OCI-LY7 (cell line): Measurements from ENCODE around the gene CTBP2. TPM values are rescaled to one million over a fixed set of nuclear protein-coding genes. Genes with fewer than 3 reads are reported as not detected.

Source experiments
- BruUV-seq: library from RNA; stranded (reverse); fragments of 400-500 nt; replicated peaks from 2 replicates; lab custom pipeline; 2021; lab: Mats Ljungman, UMichigan
- CTCF ChIA-PET: fragments of 300-600 bp; sonication (Branson Sonifier 250); formaldehyde crosslinking; loops from one replicate; lab custom pipeline; 2022; ENCODE audit warnings: antibody characterized with exemption; ENCODE audit not compliant: unreplicated experiment; lab: Charles Lee
- POLR2A ChIA-PET: fragments of 300-600 bp; sonication (Branson Sonifier 250); formaldehyde crosslinking; loops from one replicate; lab custom pipeline; 2022; ENCODE audit warnings: antibody characterized with exemption; lab: Charles Lee
- DNase-seq: peaks from one replicate; pipeline ENCODE4 v3.0.0-alpha.2; 2015; ENCODE audit warnings: low spot score
- H2AFZ ChIP-seq: fragments of 200-600 bp; sonication (generic), shearing (Covaris generic); 2 replicates; pipeline ENCODE4 v1.6.1; 2014; ENCODE audit warnings: mild to moderate bottlenecking, antibody characterized with exemption, low read length, moderate library complexity
- H3K27ac ChIP-seq: fragments of 200-600 bp; sonication (generic); 2 replicates; pipeline ENCODE4 v1.5.1; 2014; ENCODE audit warnings: mixed run types, low read depth, mild to moderate bottlenecking, moderate library complexity, low read length, inconsistent platforms; ENCODE audit not compliant: poor library complexity, severe bottlenecking
- H3K36me3 ChIP-seq: fragments of 200-600 bp; sonication (generic); 2 replicates; pipeline ENCODE4 v1.6.1; 2014; ENCODE audit warnings: mild to moderate bottlenecking, antibody characterized with exemption, low read length, moderate library complexity, mixed read lengths; ENCODE audit not compliant: insufficient read depth
- H3K4me1 ChIP-seq: fragments of 200-600 bp; sonication (generic); 2 replicates; pipeline ENCODE4 v1.5.1; 2014; ENCODE audit warnings: mild to moderate bottlenecking, low read length; ENCODE audit not compliant: insufficient read depth, poor library complexity, severe bottlenecking
- H3K4me2 ChIP-seq: fragments of 200-600 bp; sonication (generic); 2 replicates; pipeline ENCODE4 v1.6.1; 2014; ENCODE audit warnings: mild to moderate bottlenecking, low read length
- H3K4me3 ChIP-seq: fragments of 200-600 bp; sonication (generic); 2 replicates; pipeline ENCODE4 v1.5.1; 2014; ENCODE audit warnings: mild to moderate bottlenecking, low read depth, low read length; ENCODE audit not compliant: poor library complexity, severe bottlenecking
- H3K79me2 ChIP-seq: fragments of 200-600 bp; sonication (generic); 2 replicates; pipeline ENCODE4 v1.6.1; 2016; ENCODE audit warnings: low read depth, mild to moderate bottlenecking, low read length, moderate library complexity, mixed read lengths; ENCODE audit not compliant: insufficient read depth
- H3K9me2 ChIP-seq: fragments of 200-600 bp; sonication (generic); 2 replicates; pipeline ENCODE4 v1.6.1; 2016; ENCODE audit warnings: mild to moderate bottlenecking, low read length, mixed read lengths; ENCODE audit not compliant: insufficient read depth
- H3K9me3 ChIP-seq: fragments of 200-600 bp; sonication (generic); 2 replicates; pipeline ENCODE4 v1.6.1; 2014; ENCODE audit warnings: mild to moderate bottlenecking, mixed run types, low read length, mixed read lengths
- H4K20me1 ChIP-seq: fragments of 200-600 bp; sonication (generic); 2 replicates; pipeline ENCODE4 v1.6.1; 2014; ENCODE audit warnings: mild to moderate bottlenecking, antibody characterized with exemption, low read length, moderate library complexity, mixed read lengths; ENCODE audit not compliant: insufficient read depth
- EZH2phosphoT487 ChIP-seq: fragments of 200-600 bp; sonication (generic); IDR thresholded peaks from 2 replicates; pipeline ENCODE4 v1.6.1; 2018; ENCODE audit warnings: low read depth, borderline replicate concordance, mild to moderate bottlenecking, mixed run types, antibody characterized with exemption, low read length, moderate library complexity, mixed read lengths
- intact Hi-C: fragments of 100-400 bp; cut with micrococcal nuclease; formaldehyde crosslinking; loops from one replicate; pipeline ENCODE4 v1.10.0; 2022; ENCODE audit not compliant: unreplicated experiment
- total RNA-seq, 2 experiments: library from RNA; depleted of rRNA in 1 of 2; stranded (reverse); fragments of >200 nt in 1 of 2; shearing (Covaris generic) in 1 of 2; gene quantifications; 2 replicates each; pipeline ENCODE4 v1.2.3, GENCODE V29; 2014 to 2022
- TF ChIP-seq, protein P1 (sequence below): fragments of 200-600 bp; sonication (generic); conservative IDR thresholded peaks from 2 replicates; pipeline ENCODE4 v1.5.1; 2014; ENCODE audit warnings: mild to moderate bottlenecking, antibody characterized with exemption, low read length, moderate library complexity, mixed read lengths

Gene CTBP2
- total RNA-seq, 2 experiments from 2014 or later: not detected

DNA sequence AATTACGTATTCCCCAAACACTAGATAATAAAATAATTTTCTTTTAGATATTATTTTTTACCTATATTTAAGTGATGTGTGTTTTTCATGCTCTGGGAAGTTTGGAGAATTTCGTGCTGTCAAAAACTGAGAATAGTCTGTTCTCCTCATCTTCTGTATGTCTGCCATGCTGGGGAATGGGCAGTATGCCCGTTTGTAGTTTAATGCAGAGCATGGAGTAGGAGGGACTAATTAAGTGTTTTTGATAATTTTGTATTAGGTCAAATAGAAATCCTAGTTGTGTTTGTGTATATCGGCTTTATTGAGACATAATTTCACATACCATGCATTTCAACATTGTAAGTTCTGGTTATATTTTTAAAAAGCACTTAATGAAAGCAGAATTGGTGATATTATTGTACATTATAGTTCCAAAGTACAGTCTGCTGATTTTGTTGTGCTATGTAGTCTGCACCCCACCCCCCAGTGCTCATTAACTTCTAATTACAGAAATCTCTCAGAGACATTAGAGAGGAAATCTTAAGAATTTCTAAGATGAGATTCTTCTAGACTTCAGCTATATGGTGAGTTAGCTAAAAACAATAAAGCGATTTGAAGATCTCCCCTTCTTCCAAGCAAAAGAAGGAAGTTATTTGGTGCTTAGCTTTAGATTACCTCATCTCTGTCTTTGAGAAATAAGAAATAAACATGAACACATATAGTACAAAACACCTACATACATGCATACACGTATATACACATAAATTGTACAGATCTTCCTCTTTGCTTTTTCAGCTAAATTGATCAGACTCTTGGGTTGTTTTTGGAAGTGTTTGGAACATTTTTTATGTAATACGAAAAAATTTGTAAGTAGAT lies 196.3 kb downstream of the CTBP2 start:
- Histone ChIP-seq H3K4me3 (no peak overlapping the region), H3K9me2 (no peaks in the 10 kb centered on the region), H2AFZ (no peak overlapping the region), H3K4me1 (no peaks in the 10 kb centered on the region), H4K20me1 (peaks cover 12% of the 10 kb centered on the region; the same call in 1 of the 2 replicates), H3K79me2 (peaks cover 28% of the 10 kb centered on the region; the same call in 1 of the 2 replicates), H3K9me3 (no peaks in the 10 kb centered on the region), H3K27ac (no peak overlapping the region), H3K4me2 (no peak overlapping the region), H3K36me3 (peaks cover 33% of the 10 kb centered on the region)
- no TSS peak for BruUV-seq
- TF ChIP-seq, protein P1, sequence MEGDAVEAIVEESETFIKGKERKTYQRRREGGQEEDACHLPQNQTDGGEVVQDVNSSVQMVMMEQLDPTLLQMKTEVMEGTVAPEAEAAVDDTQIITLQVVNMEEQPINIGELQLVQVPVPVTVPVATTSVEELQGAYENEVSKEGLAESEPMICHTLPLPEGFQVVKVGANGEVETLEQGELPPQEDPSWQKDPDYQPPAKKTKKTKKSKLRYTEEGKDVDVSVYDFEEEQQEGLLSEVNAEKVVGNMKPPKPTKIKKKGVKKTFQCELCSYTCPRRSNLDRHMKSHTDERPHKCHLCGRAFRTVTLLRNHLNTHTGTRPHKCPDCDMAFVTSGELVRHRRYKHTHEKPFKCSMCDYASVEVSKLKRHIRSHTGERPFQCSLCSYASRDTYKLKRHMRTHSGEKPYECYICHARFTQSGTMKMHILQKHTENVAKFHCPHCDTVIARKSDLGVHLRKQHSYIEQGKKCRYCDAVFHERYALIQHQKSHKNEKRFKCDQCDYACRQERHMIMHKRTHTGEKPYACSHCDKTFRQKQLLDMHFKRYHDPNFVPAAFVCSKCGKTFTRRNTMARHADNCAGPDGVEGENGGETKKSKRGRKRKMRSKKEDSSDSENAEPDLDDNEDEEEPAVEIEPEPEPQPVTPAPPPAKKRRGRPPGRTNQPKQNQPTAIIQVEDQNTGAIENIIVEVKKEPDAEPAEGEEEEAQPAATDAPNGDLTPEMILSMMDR: no peak
- no peak for TF ChIP-seq EZH2phosphoT487
- CTCF ChIA-PET: no interaction called here
- intact Hi-C loops: no loop called here
- POLR2A ChIA-PET: no interaction called here
- DNase-seq: no peak

DNA sequence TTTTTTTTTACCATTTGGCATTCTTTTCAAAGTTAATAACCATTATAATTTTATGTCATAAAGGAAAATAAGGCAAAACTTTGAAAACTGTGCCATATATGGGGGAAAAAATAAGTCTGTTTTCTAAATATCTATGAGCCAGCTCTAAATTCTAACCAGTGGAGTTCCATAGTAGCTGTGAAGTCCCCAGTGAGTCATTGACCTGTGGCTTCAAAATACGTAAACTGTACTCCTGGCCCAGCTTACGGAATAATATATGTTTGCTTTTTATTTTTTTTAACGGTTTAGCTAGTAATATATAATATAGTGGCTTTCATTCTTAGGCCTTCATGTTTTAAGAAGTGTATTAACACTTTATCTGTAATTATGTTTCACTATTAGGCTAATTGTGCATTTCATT lies 197.9 kb downstream of the CTBP2 start:
- Histone ChIP-seq H2AFZ (no peak overlapping the region), H3K79me2 (peaks cover 45% of the 10 kb centered on the region; the same call in 1 of the 2 replicates), H3K4me3 (no peak overlapping the region), H3K9me3 (no peaks in the 10 kb centered on the region), H3K36me3 (peaks cover 16% of the 10 kb centered on the region; the same call in 1 of the 2 replicates), H3K27ac (no peak overlapping the region), H4K20me1 (peaks cover 15% of the 10 kb centered on the region; the same call in 1 of the 2 replicates), H3K4me2 (no peak overlapping the region), H3K4me1 (peaks cover 3% of the 10 kb centered on the region), H3K9me2 (no peaks in the 10 kb centered on the region)
- TF ChIP-seq EZH2phosphoT487: no peak
- TF ChIP-seq, protein P1: no peak
- ChIA-PET POLR2A (interaction anchor here (1.3 to 2.0 kb wide), 3 partner anchors 8 to 10 kb away, joined by 3 to 7 read pairs (median 4); no protein-coding TSS in a partner anchor), CTCF (no interaction called here)
- no peak for DNase-seq
- BruUV-seq: no TSS peak
- intact Hi-C loops: no loop called here

DNA sequence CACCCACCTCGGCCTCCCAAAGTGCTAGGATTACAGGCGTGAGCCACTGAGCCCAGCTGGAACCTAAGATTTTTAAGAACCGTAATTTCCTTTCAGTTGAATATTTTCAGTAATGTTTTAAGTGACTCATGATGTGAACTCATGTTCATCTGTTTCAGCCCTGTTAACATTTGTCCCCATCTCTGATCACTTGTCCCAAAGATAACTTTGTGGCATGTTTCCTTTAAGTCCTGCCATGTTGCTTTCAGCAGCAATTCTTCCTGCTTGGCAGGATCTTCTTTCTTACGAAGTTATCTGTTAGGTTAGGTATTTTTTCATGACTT lies 199.2 kb downstream of the CTBP2 start:
- Histone ChIP-seq H4K20me1 (peaks cover 23% of the 10 kb centered on the region; the same call in 1 of the 2 replicates), H3K4me2 (no peak overlapping the region), H3K79me2 (peaks cover 52% of the 10 kb centered on the region; the same call in 1 of the 2 replicates), H2AFZ (no peak overlapping the region), H3K36me3 (peaks cover 4% of the 10 kb centered on the region; the same call in 1 of the 2 replicates), H3K9me3 (no peaks in the 10 kb centered on the region), H3K27ac (no peak overlapping the region), H3K9me2 (no peaks in the 10 kb centered on the region), H3K4me3 (no peak overlapping the region), H3K4me1 (peaks cover 10% of the 10 kb centered on the region)
- TF ChIP-seq, protein P1: no peak
- no peak for TF ChIP-seq EZH2phosphoT487
- ChIA-PET CTCF (no interaction called here), POLR2A (interaction anchor here (2.0 kb wide), 1 partner anchor 8 kb away, joined by 7 read pairs; no protein-coding TSS in a partner anchor)
- BruUV-seq: no TSS peak
- no peak for DNase-seq
- intact Hi-C loops: no loop called here
